NCI-H2107 (cell line): ENCODE measurements around the gene AP1B1.

Experiments used
- DNase-seq: peaks from one replicate; lab custom pipeline; 2025; lab: John Stamatoyannopoulos, UW

AP1B1 gene

GRCh38 chr22:29299136-29299900 is 89.1 kb downstream of the AP1B1 start:
- no peak for DNase-seq

- no peak for DNase-seq
Measured at GRCh38 chr22:29298641-29299040, 89.7 kb downstream of the AP1B1 start.

GRCh38 chr22:29292379-29292778 is 96.0 kb downstream of the AP1B1 start:
- DNase-seq = no peak

GRCh38 chr22:29291215-29291614 is 97.2 kb downstream of the AP1B1 start:
- DNase-seq = no peak

- no peak for DNase-seq
Measured at GRCh38 chr22:29290061-29290460, 98.3 kb downstream of the AP1B1 start.

GRCh38 chr22:29288837-29289236 is 99.5 kb downstream of the AP1B1 start:
- no peak for DNase-seq

- DNase-seq = no peak
Measured at GRCh38 chr22:29284196-29284595, 104.2 kb downstream of the AP1B1 start.

GRCh38 chr22:29277927-29278326 is 110.4 kb downstream of the AP1B1 start:
- no peak for DNase-seq
